GM20431 (cell line): ENCODE measurements around the gene MDFI.

Experiments used
- in situ Hi-C: fragments of 300-500 bp; cut with MseI, MboI; formaldehyde crosslinking; loops from one replicate; pipeline ENCODE4 v1.15.0; 2020; ENCODE audit warnings: low sequenced_read_pairs; ENCODE audit not compliant: unreplicated experiment

The MDFI gene

DNA sequence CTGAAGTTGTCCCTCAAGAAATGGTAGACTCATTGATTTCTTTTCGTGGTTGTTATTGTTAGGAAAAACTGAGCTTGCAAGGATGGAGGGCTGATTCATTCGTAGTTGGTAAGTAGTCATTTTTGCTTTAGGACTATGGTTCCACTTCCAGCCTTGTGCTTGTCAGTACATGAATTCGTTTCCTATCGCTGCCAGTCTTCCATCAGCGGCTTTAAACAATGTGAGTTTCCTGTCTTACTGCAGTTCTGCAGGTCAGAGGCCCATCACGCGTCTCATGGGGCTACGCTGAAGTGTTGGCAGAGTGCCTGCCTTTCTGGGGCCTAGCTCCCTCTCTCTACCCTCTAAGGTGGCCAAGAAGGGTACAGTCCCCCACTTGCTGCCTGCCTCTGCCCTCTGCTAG lies 11.4 kb upstream of the MDFI start:
- in situ Hi-C loops, result no loop called here

- in situ Hi-C loops, result no loop called here
Measured at GRCh38 chr6:41629128-41629527, 9.1 kb upstream of the MDFI start.

DNA sequence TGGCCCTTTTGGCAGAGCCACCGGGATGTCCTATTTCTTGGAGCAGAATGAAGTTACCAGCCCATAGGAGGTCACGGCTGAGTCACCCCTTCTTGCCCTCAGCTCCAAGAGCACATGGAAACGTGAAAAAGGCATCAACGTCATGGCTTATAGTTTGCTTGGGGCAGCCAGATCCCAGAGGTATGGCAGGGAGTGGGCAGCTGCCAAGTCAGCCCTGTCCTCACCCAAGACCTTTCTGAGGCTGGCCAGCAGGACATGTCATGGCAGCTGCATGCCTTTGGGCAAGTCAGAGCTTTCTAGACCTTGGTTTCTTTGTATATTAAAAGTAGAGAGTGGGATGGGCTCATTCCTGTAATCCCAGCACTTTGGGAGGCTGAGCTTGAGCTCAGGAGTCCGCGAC lies 8.2 kb upstream of the MDFI start:
- in situ Hi-C loops, result no loop called here

DNA sequence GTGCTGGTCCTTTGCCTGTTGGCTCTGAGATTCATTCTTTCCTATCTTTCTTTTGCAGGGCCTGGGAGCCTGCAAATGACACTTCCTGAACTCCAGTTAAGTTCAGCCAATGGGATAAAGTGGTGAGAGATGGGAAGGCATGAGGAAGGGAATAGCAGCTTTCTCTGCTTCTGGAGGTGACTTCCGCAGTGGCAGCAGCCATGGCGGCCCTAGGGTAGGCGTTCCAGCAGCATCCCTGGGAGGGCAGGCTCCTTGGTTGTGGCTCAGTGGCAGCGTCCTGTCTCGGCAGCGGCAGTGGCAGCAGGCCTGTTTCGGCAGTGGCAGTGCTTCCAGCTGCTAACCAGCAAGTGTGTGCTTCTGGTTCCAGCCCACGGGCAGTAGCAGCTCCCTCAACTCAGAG lies 7.3 kb upstream of the MDFI start:
- in situ Hi-C loops, result no loop called here

- in situ Hi-C loops, result no loop called here
Measured at GRCh38 chr6:41633056-41633634, 5.1 kb upstream of the MDFI start.

- in situ Hi-C loops, result no loop called here
Measured at GRCh38 chr6:41634657-41635056, 3.6 kb upstream of the MDFI start.

DNA sequence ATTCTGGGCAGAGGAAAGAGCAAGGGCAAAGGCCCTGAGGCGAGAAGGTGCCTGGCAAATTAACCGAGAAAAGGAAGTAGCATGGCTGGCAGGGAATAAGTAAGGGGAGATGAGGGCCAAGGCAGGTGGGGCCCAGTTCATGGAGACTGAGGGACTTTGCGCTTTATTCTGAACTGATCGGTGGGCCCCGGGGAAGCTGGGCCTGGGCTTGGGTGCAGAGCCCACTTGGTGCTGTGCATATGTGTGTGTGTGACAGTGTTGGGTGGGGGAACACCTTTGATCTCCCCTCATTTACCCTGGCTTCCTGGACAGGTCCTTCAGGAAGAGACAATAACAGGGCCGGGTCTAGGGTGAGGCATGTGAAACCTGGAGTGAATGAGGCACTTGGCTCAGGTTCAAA lies 2.9 kb upstream of the MDFI start:
- in situ Hi-C loops, result no loop called here

- in situ Hi-C loops, result no loop called here
Measured at GRCh38 chr6:41636833-41637193, 1.5 kb upstream of the MDFI start.

- in situ Hi-C loops, result no loop called here
Measured at GRCh38 chr6:41637194-41638001, 870 bp upstream of the MDFI start.

GRCh38 chr6:41638935-41639808 lies 904 bp downstream of the MDFI start:
- in situ Hi-C loops, result no loop called here

- in situ Hi-C loops, result no loop called here
Measured at GRCh38 chr6:41639809-41640371, 1.6 kb downstream of the MDFI start.

DNA sequence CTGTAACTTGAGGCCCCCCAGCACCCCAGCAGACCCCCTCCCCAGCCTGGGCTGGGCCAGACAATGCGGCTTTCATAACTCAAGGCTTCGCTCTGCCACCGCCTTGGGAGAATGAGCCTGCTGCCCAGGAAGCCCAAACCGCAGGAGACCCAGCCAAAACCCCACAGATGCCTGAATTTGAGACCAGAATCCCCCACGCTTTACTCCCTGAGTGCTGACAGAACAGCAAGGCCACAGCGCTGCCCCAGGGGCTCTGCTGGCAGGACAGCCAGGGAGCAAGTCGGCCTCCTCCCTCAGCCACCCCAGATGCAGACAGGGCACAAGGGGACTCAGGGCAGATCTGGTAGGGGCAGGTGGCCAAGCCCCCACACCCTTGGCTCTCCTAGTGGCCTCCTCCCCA lies 2.2 kb downstream of the MDFI start:
- in situ Hi-C loops, result no loop called here

DNA sequence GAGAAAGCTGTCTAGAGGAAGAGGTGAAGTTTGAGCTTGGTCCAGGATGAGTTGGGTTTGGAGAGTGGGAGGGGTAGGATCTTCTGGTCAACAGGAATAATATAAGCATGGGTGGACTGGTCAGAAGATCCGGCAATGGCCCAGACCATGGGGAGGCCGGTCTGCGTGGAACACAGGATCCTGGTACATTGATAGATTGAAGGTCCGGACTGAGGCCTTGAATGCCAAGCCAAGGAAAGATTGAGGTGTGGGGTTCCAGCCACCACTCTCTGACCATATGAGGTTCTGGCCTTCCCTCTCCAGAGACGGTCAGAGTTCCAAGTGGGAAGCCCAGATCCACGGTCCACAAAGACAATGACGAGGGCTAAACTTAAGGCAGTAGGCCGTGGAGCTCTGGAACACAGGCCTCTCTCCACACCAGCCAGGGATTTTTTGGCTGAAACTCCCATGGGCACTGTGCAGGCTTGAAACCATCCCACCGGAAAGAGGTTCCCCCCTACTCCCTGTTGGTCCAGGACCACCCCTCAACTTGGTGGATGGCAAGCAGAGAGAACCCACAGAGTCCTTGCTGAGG lies 3.2 kb downstream of the MDFI start:
- in situ Hi-C loops, result no loop called here

DNA sequence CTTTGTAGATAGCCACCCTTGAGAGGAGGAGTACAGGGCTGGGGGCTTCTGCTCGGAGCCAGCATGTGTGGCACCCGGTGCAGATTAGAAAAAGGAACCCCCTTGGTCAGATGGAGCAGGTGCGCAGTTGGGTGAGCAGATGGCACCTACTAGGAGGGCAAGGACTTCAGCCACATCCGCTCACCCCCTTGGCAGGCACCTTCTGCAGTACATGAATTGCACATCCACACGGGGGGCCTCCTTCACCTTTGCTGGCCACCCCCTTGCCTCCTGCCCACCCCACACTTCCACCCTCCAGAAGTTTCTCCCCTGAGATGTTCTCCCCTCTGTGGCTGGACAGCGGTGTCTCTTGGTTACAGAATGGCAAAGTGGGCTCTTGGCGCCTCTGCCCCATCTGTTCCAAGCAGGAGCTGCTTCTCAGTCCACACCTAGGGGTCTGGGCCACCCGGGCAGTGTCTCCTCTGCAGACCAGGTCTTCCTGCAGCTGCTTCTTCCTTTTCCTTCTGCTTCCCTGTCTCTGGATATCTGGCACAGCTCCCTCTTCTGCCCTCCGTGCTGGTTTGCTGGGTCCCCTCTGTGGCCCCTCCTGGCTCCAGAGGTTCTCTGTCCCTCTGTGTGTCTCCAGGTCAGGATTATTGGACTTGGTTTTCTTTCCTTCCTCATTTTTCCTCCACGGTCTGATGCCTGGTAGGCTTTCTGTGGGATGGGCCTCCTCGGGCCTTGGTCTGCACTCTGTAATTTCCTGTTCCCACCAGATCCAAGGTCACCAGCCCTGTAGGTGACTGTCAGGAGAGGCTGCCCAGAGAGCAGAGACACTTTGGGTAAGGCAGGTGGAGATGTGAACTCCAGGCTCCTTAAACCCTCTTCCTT lies 4.1 kb downstream of the MDFI start:
- in situ Hi-C loops, result no loop called here

DNA sequence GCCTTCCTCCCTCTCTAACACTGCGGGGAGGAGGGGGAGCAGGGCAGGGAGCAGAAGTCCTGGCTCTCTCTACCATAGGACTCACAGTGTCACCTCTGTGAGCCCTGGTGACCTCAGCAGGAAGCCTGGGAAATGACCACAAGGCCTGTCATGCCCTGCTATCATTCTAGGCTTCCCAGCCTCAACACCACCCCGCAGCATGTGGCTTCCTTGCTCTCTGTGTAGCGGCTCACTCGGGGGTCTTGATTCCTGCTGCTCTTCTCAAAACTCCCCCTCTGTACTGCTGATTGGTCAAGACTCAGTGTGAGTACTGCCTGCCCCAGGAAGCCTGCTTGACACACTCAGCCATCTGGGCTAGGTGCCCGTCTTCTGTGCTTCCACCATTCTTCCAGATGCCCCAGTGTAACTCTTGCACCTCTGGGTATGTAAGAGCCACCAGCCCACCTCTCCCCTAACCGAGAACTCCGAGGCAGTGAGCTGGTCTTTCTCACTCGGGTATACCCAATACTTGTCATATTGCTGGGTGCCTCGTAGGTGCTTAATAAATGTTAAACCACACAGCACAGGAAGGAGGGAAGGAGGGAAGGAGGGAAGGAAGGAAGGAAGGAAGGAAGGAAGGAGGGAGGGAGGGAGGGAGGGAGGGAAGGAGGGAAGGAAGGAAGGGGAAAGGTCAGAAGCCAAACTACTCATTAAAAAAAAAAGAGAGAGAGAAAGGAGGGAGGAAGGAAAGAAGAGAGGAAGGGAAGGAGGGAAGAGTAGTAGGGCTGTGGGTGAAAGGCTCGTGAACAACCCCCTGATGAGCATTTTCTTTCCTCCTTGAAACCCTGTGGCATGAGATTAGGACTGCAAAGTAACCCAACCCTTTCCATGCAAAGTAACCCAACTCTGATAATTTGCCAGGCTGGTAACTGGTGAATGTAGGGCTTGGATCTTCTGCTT lies 5.0 kb downstream of the MDFI start:
- in situ Hi-C loops, result no loop called here

DNA sequence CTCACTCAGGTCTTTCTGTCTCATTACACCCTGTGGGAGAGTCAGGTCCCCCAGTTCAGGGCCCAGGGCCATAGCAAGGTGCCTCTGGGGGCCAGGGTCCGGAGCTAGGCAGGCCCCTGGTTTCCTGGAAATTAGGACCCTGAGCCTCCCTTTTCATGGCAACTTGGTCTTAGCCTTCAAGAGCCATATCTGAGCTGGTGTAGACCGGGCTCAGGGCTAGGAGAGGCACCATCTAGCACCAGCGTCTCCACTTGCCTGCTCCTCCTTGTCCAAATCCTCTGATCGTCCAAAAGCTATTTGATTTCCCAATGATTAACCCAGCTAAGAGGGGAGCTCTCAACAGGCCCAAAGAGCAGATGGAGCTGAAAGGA lies 5.6 kb downstream of the MDFI start:
- in situ Hi-C loops, result no loop called here

DNA sequence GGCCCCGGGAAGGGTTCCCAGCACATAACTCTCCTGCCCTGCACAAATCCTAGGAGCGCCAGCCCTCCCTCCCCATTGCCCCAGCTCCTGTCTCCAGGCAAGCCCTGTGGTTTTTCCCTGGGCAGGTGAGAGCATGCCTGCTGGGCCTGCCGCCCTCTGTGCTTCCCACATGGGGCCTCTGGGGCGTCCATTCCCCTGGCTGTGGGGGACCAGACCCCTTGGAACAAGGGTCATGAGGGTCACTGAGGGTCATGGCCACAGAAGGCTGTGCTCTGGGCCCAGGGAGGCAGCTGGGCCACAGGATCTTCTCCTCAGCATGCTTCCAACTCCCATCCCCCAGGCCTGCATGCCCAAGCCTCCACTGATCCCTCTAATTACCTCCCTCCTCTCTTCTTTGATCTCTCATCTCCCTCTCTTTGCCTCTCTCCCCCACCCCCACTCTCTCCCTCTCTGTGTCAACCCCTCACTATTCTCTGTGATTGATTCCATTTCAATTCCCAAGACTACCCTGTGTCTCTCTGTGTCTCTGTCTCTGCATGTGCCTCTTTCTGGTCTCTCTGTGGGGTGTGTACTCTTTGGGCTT lies 6.1 kb downstream of the MDFI start:
- in situ Hi-C loops, result no loop called here

GRCh38 chr6:41645007-41645618 lies 6.8 kb downstream of the MDFI start:
- in situ Hi-C loops, result no loop called here
